ENCODE measurements around the gene MINK1.

GRCh38 chr17:4810696-4811290, 22.3 kb upstream of the MINK1 start:
- no peak for TF ChIP-seq POLR2AphosphoS5 (IDR thresholded peaks at IDR 0.05)
- no peak for TF ChIP-seq CTCF (IDR thresholded peaks at IDR 0.05)
- no peak for TF ChIP-seq POLR2A (IDR thresholded peaks at IDR 0.05)

Measured in breast epithelium (tissue), 3 donors.